ENCODE results near the gene TOP2B. TPM values are rescaled to one million over a fixed set of nuclear protein-coding genes. Genes with fewer than 3 reads are reported as not detected.

Gene TOP2B
- polyA plus RNA-seq, 1 of the 3 experiments (the other 2 are of a cell fraction) = 20.4 TPM

GRCh38 chr3:25673738-25674298, 9.1 kb upstream of the TOP2B start:
- no peak overlapping the region for H3K4me3 ChIP-seq (ENCODE audit: low read depth in 2 of 2, low read length in 1 of 2)
- no peak overlapping the region for H3K9ac ChIP-seq
- H3K27me3 ChIP-seq (ENCODE audit: insufficient read depth) = no peaks in the 10 kb centered on the region
- WGBS (ENCODE audit: low lambda C conversion rate) = 63% methylated on average over 7 of the region's 8 CpGs
- no peak overlapping the region for H2AFZ ChIP-seq (ENCODE audit: low read depth)
- H3K4me1 ChIP-seq (ENCODE audit: control insufficient read depth in 1 of 2, insufficient read depth in 2 of 2, low read depth in 1 of 2, low read length in 1 of 2) = no peaks in the 10 kb centered on the region
- ChIA-PET CTCF (interaction anchor here (0.7 kb wide), 1 partner anchor 11 kb away, joined by 4 read pairs; no protein-coding TSS in a partner anchor), POLR2A (no interaction called here)
- H3K79me2 ChIP-seq (ENCODE audit: insufficient read depth) = no peaks in the 10 kb centered on the region
- no peaks in the 10 kb centered on the region for H4K20me1 ChIP-seq (ENCODE audit: insufficient read depth)
- H3K36me3 ChIP-seq (replicated peaks in 1 of 2; ENCODE audit: control insufficient read depth in 1 of 2, insufficient read depth in 2 of 2, low read length in 1 of 2) = no peaks in the 10 kb centered on the region
- no peaks in the 10 kb centered on the region for H3K9me2 ChIP-seq
- DNase-seq = no peak
- H3F3A ChIP-seq (replicated peaks; ENCODE audit: insufficient read depth) = no peaks in the 10 kb centered on the region
- no peak for TF ChIP-seq RXRA (IDR thresholded peaks at IDR 0.05; ENCODE audit: borderline replicate concordance, low read depth)
- no peak for TF ChIP-seq USF1 (IDR thresholded peaks at IDR 0.05; ENCODE audit: borderline replicate concordance, low read depth)
- TF ChIP-seq SIN3A (IDR thresholded peaks at IDR 0.05; ENCODE audit: borderline replicate concordance, low read depth, low read length) = no peak
- no peak for TF ChIP-seq SMC3 (IDR thresholded peaks at IDR 0.05; ENCODE audit: low read depth, low read length)
- no peak for TF ChIP-seq GATA2 (CRISPR knock-in tag; IDR thresholded peaks at IDR 0.05)
- TF ChIP-seq RAD21 (IDR thresholded peaks at IDR 0.05; ENCODE audit: low read length) = no peak
- TF ChIP-seq, protein P1, sequence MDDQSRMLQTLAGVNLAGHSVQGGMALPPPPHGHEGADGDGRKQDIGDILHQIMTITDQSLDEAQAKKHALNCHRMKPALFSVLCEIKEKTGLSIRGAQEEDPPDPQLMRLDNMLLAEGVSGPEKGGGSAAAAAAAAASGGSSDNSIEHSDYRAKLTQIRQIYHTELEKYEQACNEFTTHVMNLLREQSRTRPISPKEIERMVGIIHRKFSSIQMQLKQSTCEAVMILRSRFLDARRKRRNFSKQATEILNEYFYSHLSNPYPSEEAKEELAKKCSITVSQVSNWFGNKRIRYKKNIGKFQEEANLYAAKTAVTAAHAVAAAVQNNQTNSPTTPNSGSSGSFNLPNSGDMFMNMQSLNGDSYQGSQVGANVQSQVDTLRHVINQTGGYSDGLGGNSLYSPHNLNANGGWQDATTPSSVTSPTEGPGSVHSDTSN (IDR thresholded peaks at IDR 0.05) = no peak
- TF ChIP-seq JUND (IDR thresholded peaks at IDR 0.05) = no peak
- TF ChIP-seq FOXM1 (IDR thresholded peaks at IDR 0.05; ENCODE audit: low read depth) = no peak
- TF ChIP-seq MEF2A (IDR thresholded peaks at IDR 0.05; ENCODE audit: borderline replicate concordance, low read depth) = no peak
- TF ChIP-seq TCF12 (IDR thresholded peaks at IDR 0.05) = no peak
- TF ChIP-seq FOXJ3 (CRISPR knock-in tag; IDR thresholded peaks at IDR 0.05) = no peak
- TF ChIP-seq USF2 (IDR thresholded peaks at IDR 0.05; ENCODE audit: borderline replicate concordance, low read depth, low read length) = no peak
- no peak for TF ChIP-seq MAX (IDR thresholded peaks at IDR 0.05; ENCODE audit: low read depth)
- TF ChIP-seq POLR2AphosphoS5 (IDR thresholded peaks at IDR 0.05; ENCODE audit: low read depth, low read length) = no peak
- TF ChIP-seq NRF1 (IDR thresholded peaks at IDR 0.05; ENCODE audit: low read depth, low read length) = no peak
- TF ChIP-seq GABPA (IDR thresholded peaks at IDR 0.05; ENCODE audit: low read depth) = no peak
- TF ChIP-seq EZH2phosphoT487 (IDR thresholded peaks at IDR 0.05; ENCODE audit: borderline replicate concordance, low read depth) = no peak
- no peak overlapping the region for H3K4me2 ChIP-seq
- H3K27ac ChIP-seq (ENCODE audit: low read depth in 2 of 2, low read length in 1 of 2) = no peak overlapping the region
- H3K9me3 ChIP-seq = no peaks in the 10 kb centered on the region

All from SK-N-SH (cell line).